H1 (cell line): ENCODE results near the gene FAH.

Source experiments
- EP300 ChIP-seq, 2 experiments: IDR thresholded peaks; 1 replicate in 1 of 2; 2 replicates in 1 of 2; pipeline ENCODE4 v1.6.1; 2011 to 2012; ENCODE audit warnings: low read depth in 2 of 2, low read length in 2 of 2, mild to moderate bottlenecking in 2 of 2, borderline replicate concordance in 1 of 2, inconsistent platforms in 1 of 2, moderate library complexity in 1 of 2
- HDAC2 ChIP-seq, 2 experiments: fragments of 300-600 bp in 1 of 2; sonication (generic) in 1 of 2; IDR thresholded peaks; 2 replicates each; pipeline ENCODE4 v1.6.1; 2011 to 2012; ENCODE audit warnings: low read depth in 2 of 2, low read length in 2 of 2, mild to moderate bottlenecking in 2 of 2, moderate library complexity in 2 of 2, borderline replicate concordance in 1 of 2, inconsistent platforms in 1 of 2
- HDAC6 ChIP-seq: IDR thresholded peaks from one replicate; pipeline ENCODE4 v1.7.1; 2012; ENCODE audit warnings: low read depth, mild to moderate bottlenecking, inconsistent platforms, low read length, moderate library complexity
- RFX5 ChIP-seq: IDR thresholded peaks from 2 replicates; pipeline ENCODE4 v1.6.1; 2011; ENCODE audit warnings: low read depth, low read length, improper control_type of control experiment, borderline replicate concordance
- SIN3A ChIP-seq, 2 experiments: IDR thresholded peaks in 1 of 2; conservative IDR thresholded peaks in 1 of 2; 2 replicates each; pipeline ENCODE4 v1.6.1; 2011 to 2012; ENCODE audit warnings: low read length in 2 of 2, improper control_type of control experiment in 1 of 2, low read depth in 1 of 2, mild to moderate bottlenecking in 1 of 2
- SP1 ChIP-seq: IDR thresholded peaks from 2 replicates; pipeline ENCODE4 v1.6.1; 2011; ENCODE audit warnings: low read depth, low read length
- SRF ChIP-seq: IDR thresholded peaks from 2 replicates; pipeline ENCODE4 v1.6.1; 2011; ENCODE audit warnings: mild to moderate bottlenecking, low read depth, low read length, moderate library complexity
- YY1 ChIP-seq: IDR thresholded peaks from 2 replicates; pipeline ENCODE4 v1.6.1; 2011; ENCODE audit warnings: low read depth, mild to moderate bottlenecking, low read length
- ZNF274 ChIP-seq: IDR thresholded peaks from 2 replicates; pipeline ENCODE4 v1.7.0; 2012; ENCODE audit warnings: low read length, borderline replicate concordance; ENCODE audit errors: extremely low read depth
- TF ChIP-seq, protein P1 (sequence below): IDR thresholded peaks from 2 replicates; pipeline ENCODE4 v1.6.1; 2012; ENCODE audit warnings: inconsistent platforms
- TF ChIP-seq, protein P2 (sequence below): IDR thresholded peaks from 2 replicates; pipeline ENCODE4 v1.6.1; 2011; ENCODE audit warnings: low read depth, mild to moderate bottlenecking, low read length; ENCODE audit not compliant: insufficient read depth
- TF ChIP-seq, protein P3 (sequence below), 3 experiments: IDR thresholded peaks; 1 replicate in 2 of 3; 2 replicates in 1 of 3; pipeline versions ENCODE4 v1.5.1 to v1.6.1; 2011; ENCODE audit warnings: low read length in 3 of 3, mild to moderate bottlenecking in 3 of 3, inconsistent platforms in 2 of 3, low read depth in 1 of 3, moderate library complexity in 1 of 3; ENCODE audit not compliant: insufficient read depth in 1 of 3; ENCODE audit errors: control extremely low read depth in 1 of 3

DNA sequence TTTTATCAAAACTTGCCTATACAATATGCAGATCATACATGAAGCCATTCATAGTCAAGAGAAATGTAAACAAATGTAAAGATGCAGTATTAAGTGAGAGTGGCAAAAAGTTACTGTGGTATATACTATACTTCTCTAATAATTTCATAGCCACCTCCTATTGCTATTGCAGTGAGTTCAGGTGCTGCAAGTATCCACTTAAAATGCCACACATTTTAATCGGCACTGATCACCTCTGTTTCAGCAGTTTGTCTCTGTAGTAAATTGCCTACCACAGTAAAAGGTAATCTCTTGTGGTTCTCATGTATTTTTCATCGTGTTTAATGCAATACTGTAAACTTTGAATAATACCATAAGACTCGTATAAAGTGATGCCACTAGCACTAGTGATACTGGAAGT is 20.4 kb upstream of the FAH start:
- TF ChIP-seq, protein P1, sequence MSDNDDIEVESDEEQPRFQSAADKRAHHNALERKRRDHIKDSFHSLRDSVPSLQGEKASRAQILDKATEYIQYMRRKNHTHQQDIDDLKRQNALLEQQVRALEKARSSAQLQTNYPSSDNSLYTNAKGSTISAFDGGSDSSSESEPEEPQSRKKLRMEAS, result no peak
- TF ChIP-seq, protein P2, sequence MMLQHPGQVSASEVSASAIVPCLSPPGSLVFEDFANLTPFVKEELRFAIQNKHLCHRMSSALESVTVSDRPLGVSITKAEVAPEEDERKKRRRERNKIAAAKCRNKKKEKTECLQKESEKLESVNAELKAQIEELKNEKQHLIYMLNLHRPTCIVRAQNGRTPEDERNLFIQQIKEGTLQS, result no peak
- TF ChIP-seq, protein P3, sequence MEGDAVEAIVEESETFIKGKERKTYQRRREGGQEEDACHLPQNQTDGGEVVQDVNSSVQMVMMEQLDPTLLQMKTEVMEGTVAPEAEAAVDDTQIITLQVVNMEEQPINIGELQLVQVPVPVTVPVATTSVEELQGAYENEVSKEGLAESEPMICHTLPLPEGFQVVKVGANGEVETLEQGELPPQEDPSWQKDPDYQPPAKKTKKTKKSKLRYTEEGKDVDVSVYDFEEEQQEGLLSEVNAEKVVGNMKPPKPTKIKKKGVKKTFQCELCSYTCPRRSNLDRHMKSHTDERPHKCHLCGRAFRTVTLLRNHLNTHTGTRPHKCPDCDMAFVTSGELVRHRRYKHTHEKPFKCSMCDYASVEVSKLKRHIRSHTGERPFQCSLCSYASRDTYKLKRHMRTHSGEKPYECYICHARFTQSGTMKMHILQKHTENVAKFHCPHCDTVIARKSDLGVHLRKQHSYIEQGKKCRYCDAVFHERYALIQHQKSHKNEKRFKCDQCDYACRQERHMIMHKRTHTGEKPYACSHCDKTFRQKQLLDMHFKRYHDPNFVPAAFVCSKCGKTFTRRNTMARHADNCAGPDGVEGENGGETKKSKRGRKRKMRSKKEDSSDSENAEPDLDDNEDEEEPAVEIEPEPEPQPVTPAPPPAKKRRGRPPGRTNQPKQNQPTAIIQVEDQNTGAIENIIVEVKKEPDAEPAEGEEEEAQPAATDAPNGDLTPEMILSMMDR (IDR thresholded peaks at IDR 0.05; ENCODE audit: control extremely low read depth in 1 of 3, insufficient read depth in 1 of 3, low read depth in 1 of 3, low read length in 3 of 3), result no peak
- TF ChIP-seq SP1, result no peak
- no peak for TF ChIP-seq HDAC2 (IDR thresholded peaks at IDR 0.05; ENCODE audit: borderline replicate concordance in 1 of 2, low read depth in 2 of 2, low read length in 2 of 2)
- no peak for TF ChIP-seq RFX5
- no peak for TF ChIP-seq EP300 (IDR thresholded peaks at IDR 0.05; ENCODE audit: borderline replicate concordance in 1 of 2, low read depth in 2 of 2, low read length in 2 of 2)
- no peak for TF ChIP-seq ZNF274
- TF ChIP-seq YY1, result no peak
- no peak for TF ChIP-seq SRF
- no peak for TF ChIP-seq SIN3A (conservative IDR thresholded peaks at IDR 0.05 in 1 of 2, IDR thresholded peaks at IDR 0.05 in 1 of 2; ENCODE audit: low read depth in 1 of 2, low read length in 2 of 2)
- no peak for TF ChIP-seq HDAC6
